ELR (cell line): ENCODE results near the gene FZD4.
"Not testable (repeated sequence)": the region's sequence is repeated elsewhere in the genome, so short reads cannot be mapped to it uniquely, and the experiment has no call there.

Experiments
- DNase-seq: peaks from one replicate; pipeline ENCODE4 v3.0.0-alpha.2; 2015; ENCODE audit warnings: low read depth

FZD4 gene

DNA sequence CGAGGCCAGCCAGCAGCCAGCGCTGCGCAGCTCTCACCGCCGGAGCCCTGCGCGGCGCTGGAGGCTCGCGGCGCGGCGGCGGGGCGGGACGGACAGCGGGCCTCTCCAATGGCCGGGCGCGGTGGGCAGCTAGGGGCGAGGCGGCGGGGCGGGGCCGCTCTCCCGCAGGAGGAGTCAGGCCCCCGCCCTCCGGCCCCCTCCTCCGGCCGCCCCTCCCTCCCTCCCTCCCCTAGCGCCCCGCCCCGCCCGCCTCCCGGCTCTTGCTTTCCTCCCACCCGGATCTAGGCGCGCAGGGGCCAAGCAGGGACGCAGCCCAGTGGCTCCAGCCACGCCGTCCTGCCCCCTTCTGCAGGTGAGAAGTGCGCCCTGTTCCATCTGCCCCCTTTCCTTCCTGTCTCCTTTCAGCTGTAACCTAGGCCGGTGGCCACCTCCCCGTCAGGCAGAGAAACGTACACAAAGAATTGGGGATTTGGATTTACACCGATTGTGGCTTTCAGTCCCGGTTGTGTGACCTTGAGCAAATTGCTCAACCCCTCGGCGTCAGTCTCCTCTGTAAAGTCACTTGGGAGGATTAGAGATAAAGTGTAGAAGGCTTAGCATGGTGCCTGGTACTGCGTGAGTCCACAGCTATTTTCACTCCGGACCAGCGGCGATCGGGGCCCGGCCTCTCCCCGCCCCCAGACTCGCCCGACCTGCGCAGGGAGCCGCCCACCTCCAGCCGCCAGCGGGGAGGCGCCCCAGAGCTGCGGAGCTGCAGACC, at the start of gene FZD4:
TSS of gene FZD4 (minus strand) at position 35 of the 760 bp plus-strand sequence. CDS start 310 bp downstream, outside the sequence.
- DNase-seq: peak; percentile 90

DNA sequence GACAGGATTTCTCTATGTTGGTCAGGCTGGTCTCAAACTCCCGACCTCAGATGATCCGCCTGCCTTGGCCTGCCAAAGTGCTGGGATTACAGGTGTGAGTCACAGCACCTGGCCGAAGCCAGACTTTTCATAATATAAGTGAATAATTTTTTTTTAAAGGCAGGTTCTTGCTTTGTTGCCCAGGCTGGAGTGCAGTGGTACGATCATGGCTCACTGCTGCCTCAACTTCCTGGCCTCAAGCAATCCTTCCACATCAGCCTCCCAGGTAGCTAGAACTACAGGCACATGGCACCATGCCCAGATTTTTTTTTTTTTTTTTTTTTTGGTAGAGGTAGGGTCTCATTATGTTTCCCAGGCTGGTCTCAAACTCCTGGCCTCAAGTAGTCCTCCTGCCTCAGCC, 49.1 kb upstream of the FZD4 start:
- DNase-seq: not testable (repeated sequence)

DNA sequence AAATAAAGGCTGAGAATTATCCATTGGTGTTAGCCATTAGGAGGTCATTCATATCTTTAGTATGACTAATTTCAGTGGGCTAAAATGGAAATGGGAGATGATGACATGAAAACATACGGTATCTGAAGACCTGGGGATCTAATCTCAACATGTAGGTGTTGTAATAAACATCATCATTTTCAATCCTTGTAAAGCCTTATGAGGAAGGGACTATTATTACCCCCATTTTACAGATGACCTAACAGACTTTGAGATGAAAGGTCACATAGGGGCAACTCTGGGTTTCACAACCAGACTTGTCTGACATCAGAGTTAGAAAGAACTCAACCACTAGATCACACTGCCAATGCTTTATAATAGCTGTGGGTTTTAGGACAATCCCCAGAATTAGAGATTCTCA, 47.7 kb upstream of the FZD4 start:
- no peak for DNase-seq

DNA sequence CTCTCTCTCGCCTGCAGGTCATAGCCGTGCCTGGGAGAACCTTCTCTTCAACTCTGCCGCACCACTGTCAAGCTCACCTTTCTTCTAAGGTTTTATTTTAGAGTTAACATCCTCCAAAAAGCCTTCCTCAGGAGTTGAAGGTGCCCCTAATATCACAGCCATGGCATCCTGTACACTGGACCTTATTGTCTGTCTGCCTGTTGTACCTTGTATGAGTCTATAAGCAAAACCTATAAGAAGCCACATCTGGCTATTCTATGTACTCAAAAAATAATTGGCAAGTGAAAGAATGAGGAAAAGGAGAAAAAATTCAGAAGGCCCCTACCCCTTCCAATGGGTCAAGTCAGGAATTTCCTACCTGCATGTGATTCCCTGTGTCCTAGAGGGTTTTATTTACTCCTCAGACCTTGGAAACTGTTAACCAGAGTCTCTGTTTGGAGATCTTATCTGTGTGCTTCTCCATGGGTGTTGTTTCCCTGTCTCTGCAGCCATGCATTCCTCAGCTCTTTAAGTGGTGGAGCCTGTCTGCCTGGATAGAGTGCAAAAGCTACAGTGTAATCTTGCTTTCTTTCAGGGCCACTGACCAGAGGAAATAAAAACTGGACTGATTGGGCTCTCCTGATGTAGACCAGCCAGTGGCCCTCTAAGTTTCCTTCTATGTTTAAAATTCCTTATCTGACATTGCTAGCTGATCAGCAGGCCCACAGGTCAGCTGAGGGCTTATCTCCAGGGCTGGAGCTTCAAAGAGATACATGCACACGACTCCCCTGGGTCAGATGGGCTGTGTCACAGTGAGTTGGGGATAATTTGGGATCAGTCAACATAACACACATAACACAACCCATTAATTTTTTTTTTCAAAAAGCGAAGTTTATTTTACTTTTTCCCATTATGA, 44.9 kb upstream of the FZD4 start:
- DNase-seq: no peak

DNA sequence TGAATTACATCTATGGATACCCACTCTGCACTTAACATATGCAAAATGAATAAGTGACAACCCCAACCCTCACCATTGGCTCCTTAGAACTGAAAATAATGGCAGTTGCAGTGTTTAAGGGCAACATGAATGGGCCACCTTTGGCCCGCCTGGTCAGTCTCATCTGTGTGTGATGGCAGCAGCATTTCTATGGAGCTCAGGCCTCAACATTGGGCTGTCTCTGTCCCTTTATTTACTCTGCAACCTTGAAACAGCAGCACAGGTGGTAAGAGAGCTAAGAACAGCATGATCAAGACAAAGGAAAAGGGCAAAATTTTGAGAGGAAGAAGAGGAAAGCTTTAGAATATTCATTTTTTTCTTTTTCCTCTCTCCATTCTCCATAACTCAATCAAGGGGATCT, 44.2 kb upstream of the FZD4 start:
- no peak for DNase-seq

DNA sequence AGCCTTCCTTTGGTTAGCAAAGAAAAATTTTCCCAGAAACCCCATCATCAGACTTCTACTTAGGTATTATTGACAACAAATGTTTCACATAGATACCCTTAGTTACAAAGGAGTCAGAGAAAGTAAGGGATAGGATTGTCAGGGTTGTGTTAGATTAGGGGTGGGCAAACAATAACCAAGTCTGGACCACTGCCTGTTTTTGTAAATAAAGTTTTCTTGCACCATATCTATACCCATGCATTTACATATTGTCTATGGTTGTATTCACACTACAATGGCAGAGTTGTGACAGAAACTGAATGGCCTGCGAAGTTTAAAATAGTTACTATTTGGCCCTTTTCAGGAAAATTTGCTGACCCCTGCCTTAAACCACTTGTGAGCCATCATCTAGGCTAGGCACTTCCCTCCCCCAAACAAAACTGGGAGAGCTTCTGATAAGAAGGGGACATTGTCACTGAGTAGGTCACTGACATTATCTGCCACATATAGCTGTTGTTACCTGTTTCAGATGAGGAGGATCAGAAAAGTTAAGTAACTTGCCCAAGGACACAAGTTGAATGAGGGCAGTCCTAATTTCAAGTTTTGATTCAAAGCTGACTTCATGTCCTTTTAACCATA, 41.9 kb upstream of the FZD4 start:
- DNase-seq: no peak

DNA sequence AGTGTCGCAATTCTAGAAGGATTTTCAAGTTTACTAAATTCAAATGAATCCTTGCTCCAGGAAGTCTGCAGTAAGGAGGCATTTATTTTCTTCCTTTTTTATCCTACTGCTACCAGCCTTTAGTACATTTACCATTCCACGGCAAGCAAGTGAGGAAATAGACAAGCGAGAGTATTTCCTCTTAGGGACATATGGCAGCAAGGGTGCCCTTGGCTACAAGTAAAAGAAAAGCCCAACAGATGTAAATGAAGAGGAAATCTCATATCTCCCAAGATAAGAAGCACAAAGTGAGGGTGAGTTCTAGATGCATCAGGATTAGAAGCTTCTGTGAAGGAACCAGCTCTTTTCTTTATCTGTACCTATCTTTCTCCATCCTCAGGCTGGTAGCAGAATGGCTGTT, 37.8 kb upstream of the FZD4 start:
- DNase-seq: no peak

DNA sequence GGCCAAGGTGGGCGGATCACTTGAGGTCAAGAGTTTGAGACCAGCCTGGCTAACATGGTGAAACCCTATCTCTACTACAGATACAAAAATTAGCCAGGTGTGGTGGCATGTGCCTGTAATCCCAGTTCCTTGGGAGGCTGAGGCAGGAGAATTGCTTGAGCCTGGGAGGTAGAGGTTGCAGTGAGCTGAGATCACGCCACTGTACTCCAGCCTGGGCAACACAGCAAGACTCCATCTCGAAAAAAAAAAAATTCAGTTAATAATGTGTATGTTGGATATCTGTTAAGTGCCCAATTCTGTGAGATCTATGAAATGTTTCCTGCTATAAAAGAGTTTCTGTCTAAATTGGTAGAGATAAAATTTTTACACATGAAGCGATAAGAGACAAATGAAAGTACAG, 37.1 kb upstream of the FZD4 start:
- not testable (repeated sequence) for DNase-seq

DNA sequence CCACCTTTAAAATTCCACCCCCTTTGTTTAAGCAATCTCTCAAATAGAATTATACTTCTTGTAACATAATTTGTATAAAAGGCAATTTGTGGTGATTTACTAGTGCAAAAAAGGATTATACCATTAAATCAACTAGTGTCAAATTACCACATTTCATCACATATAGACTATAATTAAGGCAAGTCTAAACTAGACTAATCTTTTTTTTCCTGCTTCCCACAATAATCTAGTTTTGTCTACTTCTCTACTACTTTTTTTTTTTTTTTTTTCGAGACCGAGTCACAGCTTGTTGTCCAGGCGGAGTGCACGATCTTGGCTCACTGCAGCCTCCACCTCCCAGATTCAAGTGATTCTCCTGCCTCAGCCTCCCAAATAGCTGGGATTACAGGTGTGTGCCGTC, 36.1 kb upstream of the FZD4 start:
- no peak for DNase-seq

DNA sequence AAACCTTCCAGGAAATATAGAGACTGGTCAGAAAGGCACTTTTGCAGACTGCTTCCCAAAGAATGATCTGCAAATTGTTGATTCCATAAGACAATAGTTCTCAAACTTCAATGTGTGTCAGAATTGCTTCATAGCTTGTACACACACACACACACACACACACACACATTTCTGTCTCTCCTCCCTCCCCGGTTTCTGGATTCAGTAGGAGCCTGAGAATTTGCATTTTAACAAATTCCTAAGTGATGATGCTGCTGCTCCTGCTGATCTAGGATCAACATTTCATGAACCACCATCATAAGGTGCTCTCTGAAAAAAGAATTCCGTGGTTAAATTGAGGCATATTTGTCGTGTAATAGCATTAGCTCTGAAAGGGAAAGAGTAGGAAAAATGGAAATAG, 35.3 kb upstream of the FZD4 start:
- DNase-seq: peak; percentile 66

DNA sequence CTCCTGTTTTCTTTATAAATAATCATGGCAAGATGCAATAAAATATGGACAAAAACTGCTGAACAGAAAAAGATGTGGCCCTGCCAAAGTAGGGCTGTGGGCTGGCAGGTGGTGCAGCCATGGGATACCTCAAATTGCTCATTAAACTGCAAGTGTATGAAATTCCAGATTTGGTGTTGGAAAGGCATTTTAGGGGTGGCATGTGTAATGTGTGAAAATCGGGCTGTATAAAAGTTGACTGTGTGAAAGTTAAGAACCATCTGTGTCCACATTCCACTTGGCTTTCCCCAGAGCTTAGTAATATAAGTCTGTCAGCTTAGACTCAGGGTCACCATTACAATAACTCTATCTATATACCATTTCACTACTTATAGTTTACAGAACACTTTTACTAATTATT, 34.8 kb upstream of the FZD4 start:
- peak; percentile 11 for DNase-seq

DNA sequence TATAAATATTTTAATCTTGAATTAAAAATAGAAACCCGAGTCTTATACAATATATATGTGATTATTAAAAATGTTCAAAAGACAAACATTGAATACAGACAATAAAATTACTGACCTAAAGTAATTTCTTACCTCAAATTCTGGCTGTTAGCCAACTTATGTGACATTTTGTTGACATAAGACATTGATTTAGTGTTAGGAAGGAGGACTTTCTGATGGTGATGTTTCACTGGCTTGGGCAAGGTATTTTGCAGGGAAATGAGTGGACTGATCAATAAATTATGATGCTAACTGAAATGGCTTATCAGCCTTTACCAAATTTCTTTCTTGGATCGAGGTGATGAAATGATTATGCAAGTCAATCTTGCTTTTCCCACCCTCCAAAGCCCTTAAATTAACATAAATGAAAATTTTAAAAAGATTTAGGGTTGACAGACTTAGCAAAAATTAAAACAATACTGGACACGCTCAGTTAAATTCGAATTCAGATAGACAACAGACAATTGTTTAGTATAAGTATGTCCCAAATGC, 33.2 kb upstream of the FZD4 start:
- no peak for DNase-seq

DNA sequence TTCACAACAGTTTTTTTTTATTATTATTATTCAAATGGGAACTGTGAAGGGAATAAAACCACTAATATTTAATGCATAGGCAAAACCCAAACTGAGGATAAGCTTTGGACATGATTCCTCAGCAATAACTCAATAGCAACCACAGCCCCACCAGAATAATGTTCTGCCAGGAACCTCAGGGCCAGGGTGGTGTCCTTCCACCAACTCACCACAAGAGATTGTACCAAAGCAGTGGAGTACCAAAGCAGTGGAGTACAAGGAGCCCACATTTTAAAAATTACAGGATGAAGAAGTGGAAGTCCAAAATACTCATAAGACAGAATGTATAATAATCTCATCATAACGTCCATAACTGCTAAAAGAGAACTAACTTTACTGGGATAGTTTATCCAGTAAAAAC, 32.5 kb upstream of the FZD4 start:
- DNase-seq: no peak

DNA sequence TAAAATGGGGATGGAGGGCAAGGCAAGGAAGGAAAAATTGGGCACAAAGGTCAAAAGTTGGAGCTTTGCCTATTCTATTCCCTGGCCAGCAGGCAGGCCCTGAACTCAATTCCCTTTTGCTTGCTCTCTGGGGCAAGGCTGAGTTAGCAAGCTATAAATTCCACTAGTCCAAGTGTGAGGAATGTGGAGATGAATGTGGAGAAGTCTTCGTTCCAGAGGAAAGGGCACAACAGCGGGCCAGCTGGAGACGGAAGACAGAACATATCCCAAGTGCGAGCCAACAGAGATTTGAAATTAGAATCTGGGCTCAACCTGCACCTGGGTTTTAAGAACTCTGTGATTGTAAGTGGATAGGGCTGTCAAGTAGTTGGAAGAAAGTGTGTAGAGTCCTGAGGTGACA, 29.5 kb upstream of the FZD4 start:
- DNase-seq: no peak

DNA sequence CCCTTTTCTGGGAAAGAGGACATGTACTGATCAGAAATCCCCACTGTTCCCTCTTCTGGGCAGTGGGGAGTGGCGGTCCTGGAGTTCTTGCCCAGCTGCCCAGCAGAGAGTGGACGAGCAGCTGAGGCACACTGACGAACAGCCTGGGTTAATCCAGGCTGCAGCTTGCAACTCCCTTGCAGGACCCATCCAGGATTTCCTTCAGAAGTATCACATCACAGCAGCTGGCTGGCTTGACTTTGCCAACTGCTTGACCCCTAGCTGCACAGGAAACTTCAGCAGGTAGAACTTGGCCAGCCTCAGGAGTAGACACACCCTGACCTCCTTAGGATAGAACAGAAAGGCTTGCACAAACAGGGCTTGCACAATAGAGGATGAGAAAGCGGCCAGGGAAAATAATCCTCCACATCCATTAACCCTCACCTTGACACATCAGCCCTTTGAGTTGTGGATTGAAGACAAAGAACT, 27.9 kb upstream of the FZD4 start:
- DNase-seq: no peak

DNA sequence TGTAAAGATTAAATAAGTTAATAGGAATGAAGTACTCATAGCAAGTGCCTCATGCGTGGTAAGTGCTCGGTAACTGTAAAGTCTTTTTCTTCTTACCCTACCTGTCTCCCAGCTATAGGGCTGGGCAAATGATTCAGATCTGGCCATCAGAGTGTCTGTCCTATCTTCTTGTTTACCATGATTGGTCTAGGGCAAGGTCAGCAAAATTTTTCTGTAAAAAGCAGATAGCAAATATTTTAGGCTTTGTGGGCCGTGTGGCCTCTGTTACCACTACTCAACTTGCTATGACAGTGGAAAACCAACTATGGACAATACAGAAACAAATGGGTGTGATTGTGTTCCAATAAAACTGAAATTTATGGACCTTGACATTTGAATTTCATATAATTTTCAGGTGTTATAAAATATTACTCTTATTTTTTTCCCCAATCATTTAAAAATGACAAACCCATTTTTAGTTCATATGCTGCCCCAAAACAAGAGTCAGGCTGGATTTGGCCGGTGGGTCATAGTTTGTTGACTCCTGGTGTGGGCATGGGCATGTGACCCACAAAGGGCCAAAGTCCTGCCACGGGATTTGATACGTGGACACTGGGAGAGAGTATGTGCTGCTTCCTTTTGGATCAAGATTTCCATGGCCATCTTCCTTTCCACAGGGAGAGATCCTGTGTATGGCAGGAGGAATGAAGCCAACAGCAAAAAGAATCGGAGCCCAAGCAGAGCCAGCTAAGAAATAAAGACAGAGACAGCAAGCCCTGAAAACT, 26.8 kb upstream of the FZD4 start:
- DNase-seq: no peak

DNA sequence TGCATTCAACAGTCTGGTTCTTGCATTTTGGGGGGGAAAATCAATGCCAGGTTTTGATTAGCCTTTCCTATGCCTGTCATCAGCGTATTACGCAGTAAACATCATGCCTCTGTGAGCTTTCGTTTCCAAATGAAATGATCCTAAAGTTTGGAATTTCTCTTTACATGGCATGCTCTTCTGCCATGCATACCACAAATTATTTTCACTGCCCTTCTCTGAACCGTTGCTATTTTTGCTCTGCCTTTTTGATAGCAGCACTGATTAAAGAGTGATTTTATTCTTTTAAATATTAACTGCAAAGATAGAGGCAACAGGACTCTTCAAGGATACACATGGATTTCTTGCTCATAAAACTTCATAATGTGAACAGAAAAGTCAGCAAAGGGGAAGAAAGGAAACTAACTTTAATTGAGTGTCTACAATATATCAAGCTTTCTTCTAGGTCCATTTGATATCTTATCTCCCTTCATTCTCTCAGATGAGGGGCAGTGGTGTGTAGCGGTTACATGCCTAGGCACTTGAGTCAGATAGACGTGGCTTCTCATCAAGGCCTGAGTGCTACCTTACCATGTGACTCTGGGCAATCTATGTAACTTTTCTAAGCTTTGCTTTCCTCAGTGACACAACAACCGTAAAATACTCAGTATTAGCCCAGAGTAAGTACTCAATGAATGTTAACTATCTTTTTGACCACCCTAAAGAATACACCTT, 25.0 kb upstream of the FZD4 start:
- no peak for DNase-seq

DNA sequence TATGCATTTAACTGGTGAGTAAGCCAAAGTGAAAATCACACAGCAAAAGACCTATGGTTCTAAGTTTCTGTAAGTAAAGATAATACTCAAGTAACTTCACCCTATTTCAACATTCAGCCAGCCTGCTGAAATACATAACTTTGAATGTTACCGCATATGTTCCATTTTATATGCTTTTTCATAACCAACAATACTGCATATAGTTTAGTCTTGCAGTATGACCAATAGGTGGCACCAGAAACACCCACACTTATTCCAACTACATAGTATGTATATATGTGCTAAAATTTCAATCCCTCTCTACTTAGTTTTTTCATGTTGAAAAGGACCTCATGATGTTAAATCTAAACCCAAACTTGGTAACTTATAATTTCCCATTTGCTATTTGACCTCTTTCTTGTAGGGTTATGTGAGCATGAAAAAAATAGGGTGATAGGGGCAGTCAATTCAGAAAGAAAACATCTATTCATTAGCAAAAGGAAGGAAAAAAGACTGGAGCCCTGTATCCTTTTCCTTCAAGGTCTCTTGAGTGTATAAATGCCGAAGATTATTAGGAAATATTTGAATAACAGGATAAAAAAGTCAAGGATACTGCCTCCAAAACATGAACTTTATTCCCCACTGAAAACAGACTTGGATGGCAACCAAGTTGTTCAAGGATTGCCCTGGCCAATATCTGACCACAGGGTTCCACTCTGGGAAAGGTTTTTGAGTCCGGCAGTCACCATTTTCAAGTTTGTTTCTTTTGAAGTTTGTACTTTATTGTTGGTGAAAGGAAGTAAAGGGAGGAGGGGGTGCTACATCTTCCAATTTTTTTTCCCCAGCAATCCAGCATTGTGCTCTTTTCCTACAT, 23.8 kb upstream of the FZD4 start:
- DNase-seq: peak; percentile 57

DNA sequence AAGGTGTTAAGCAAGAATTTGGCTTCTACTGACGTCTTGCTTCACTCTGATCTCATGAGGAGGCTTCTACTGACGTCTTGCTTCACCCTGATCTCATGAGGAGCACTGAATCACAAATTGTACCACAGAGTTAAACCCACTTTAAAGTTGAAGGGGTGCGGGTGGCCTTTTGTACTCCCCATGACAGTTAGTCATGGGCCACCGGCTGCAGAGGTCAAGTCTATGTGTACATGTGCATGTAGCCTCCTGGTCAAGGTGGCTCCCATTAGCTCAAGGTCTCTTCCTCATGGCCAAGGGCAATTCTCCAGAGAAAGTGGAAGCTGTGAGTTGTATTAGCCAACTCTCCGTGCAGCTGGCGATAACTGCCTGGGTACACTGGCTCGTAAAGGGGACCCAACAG, 23.1 kb upstream of the FZD4 start:
- DNase-seq: no peak

DNA sequence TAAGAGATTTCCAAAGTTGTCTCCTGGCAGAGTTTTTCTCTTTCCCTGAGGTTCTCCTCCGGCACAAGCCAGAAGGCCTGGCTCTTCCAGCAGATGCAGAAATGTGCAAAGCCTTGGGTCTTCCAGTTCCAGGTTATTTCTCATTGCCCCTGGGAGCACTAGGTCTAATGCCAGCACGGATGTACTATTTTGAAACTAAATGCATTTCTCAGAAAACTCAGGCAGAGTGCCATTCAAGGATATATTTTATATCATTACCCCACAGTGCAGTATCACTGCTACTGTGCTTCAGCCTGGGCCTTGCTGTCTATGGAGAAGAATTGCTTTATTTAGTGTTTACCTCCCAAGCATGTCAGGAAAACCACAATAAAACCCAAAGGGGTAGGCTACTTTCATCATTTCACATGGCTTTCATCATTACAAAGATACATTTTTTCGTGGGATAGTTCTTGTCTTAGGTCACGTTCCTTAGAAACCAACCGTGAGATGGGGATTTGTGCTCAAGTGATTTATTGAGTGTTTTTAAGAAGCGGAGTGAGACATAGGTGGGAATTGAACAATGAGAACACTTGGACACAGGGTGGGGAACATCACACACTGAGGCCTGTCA, 22.4 kb upstream of the FZD4 start:
- DNase-seq: no peak
